DMS53 treated with DMSO at 0.1 percent for 48 hours (cell line): ENCODE data around the gene PNPO.
"Not testable (repeated sequence)": the region's sequence is repeated elsewhere in the genome, so short reads cannot be mapped to it uniquely, and the experiment has no call there.

Experiments
- DNase-seq: peaks from one replicate; lab custom pipeline; 2025; ENCODE audit not compliant: unreplicated experiment; lab: John Stamatoyannopoulos, UW

The PNPO gene

GRCh38 chr17:47973541-47973940 is 32.2 kb downstream of the PNPO start:
- no peak for DNase-seq

DNA sequence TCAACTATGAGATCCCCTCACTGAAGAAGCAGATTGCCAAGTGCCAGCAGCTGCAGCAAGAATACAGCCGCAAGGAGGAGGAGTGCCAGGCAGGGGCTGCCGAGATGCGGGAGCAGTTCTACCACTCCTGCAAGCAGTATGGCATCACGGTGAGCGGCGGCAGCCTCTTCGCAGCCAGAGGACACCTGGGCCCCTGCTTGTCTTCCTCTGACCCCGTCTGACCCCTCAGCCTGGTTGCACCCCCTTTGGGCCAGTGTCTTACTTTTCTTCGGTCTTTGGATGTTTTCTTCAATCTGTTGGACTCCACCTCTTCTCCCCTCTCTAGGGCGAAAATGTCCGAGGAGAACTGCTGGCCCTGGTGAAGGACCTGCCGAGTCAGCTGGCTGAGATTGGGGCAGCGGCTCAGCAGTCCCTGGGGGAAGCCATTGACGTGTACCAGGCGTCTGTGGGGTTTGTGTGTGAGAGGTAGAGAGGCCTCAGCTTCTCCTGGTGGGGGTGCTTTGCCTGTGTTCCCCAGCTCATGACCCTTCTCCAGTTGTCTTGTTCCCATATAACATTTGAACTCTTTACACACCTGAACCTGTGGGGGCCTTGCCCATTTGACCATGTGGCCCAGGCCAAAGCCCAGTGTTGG is 33.9 kb downstream of the PNPO start:
- no peak for DNase-seq

GRCh38 chr17:47975823-47976205 is 34.4 kb downstream of the PNPO start:
- no peak for DNase-seq

DNA sequence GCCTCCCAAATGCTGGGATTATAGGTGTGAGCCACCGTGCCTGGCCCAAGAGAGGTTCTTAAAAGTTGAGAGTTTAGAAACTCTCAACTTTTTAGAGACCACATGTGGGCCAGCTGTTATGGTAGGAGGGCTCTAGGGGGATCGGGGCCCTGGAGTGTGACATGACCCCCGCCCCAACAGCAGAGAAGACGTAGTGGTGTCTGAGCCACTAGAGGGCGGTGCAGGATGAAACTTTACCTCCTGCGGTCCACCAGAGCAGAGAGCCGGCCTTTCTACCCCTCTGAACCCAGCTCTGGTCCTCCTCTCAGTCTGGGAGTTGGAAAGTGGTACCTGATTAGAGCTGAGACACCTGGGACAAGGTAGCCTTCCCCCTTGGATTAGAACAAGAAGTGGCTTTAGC is 37.0 kb downstream of the PNPO start:
- peak; percentile 39 for DNase-seq

GRCh38 chr17:47980541-47980940 is 39.2 kb downstream of the PNPO start:
- DNase-seq: peak; percentile 44

GRCh38 chr17:47981462-47981861 is 40.1 kb downstream of the PNPO start:
- no peak for DNase-seq

DNA sequence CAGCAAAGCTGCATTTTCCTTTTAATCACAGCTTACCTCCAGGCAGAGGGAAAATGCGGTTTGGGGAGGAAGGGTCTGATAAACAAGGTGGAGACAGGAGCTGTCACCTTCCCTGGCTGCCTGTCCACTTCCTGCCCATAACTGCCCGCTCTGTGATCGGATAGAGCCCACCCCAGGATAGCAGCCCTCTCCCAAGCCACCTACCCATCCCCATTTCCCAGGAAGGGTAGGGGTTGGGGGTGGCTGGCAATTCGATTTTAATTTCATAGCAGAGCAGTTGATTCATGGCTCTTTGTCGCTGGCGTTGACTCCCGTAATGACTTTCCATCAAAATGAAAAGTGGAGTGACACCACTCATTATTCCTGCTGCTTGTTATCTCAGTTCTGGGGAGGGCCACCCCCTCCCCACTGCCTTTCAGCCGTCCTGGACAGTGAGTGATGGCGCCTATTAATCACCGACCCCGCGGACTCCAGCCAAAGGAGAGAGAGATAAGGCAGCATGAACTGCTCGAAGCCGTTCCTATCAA is 40.8 kb downstream of the PNPO start:
- no peak for DNase-seq

DNA sequence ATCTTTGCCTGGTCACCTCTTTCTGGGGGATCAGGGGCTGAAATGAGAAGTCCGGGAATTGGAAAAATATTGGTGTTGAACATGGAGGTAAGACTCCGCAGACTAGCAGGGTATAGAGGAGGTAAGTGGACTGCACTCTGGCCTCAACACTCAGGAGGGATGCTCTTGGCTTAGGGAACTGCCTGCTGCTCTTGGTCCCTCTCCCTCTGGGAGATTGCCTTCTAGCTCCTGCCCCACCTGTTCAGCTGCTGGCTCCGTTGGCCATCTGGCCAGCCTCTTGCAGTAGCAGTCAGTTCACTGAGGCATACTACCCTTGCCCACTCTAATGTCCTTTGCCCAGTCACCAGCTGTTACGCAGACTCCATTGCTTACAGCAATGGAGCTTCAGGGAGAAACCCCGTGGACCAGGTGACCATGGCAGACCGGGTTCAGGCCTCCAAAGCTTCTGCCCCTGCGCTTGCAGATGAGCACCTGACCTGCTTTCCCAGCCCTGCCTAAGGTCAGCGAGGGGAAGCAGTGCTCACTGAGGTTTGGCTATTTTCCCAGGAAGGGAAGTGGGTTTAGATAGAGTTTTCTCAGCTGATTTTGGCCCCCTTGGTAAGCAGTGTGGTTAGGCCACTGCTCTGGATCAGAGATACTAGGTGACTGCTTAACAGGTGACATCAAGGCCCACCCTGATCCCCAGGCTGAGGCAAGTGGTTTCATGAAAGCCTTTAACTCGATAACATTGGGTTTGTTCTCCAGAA is 41.4 kb downstream of the PNPO start:
- DNase-seq: no peak

GRCh38 chr17:47983492-47984223 is 42.3 kb downstream of the PNPO start:
- DNase-seq: no peak

DNA sequence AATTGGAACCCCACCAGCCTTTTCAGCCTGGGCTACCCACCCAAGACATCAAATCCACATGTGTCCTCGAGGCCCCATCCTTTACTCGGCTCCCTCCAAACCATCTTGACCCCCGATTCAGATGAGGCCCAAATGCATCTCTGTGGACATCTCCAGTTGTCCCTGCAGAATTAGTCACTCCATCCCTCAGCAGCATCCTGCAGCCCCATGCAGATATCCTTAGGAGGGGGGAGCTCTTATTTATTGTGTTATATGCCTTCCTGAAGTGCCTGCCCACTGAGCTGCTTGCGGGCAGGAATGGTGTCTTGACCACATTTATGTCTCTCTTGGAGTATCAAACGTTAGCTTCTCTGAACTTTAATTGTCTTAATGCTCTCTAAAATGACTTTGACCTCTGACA is 45.1 kb downstream of the PNPO start:
- DNase-seq: no peak

DNA sequence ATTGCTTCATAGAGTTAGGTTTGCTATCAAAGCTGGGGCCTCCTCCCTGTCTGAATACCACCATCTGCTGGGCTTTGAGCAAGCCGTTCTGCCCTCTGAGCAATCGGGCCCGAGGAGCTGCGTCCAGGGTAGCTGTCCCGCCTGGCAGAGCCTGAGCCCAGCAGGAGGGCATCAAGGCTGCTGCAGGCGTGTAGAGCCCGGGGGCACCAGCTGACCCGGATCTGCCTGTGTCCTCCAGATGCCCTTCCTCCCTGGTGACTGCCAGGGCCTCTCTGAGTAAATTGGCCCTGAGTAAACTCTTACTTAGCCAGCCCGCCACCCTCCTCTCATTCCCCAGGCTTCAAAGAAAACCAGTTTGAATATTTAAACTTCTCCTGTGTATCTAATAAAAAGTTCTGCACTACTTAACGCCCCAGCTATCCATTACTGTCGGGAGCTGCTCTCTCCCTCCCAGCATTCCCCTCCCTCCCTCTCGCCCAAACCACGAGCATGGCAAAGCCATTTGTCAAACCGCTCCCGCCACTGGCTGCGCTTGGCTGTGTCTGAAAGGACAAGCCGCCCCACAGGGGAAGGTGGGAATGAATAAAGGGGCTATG is 46.0 kb downstream of the PNPO start:
- DNase-seq: peak; percentile 38

- not testable (repeated sequence) for DNase-seq
These were observed 47.1 kb downstream of the PNPO start for GRCh38 chr17:47988445-47988844.

GRCh38 chr17:47989159-47989558 is 47.8 kb downstream of the PNPO start:
- DNase-seq: no peak

DNA sequence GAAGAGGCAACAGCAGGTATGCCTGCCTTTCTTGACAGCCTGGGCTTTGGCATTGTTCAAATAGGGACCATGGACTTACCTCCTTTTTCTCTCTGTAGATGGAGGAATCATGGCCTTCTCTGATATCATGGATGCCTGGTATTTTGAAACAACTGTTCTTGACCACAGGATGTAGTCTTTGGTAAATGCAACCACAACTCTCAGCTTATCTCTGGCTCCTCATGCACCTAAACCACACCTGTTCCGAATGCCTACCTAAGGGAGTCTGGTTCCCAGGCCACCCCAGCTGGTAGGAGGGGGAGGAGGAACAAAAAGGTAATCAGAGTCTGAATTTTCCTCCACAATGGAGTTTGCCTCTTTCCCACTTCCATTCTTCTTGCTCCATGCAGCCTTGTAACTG is 48.3 kb downstream of the PNPO start:
- DNase-seq: no peak

DNA sequence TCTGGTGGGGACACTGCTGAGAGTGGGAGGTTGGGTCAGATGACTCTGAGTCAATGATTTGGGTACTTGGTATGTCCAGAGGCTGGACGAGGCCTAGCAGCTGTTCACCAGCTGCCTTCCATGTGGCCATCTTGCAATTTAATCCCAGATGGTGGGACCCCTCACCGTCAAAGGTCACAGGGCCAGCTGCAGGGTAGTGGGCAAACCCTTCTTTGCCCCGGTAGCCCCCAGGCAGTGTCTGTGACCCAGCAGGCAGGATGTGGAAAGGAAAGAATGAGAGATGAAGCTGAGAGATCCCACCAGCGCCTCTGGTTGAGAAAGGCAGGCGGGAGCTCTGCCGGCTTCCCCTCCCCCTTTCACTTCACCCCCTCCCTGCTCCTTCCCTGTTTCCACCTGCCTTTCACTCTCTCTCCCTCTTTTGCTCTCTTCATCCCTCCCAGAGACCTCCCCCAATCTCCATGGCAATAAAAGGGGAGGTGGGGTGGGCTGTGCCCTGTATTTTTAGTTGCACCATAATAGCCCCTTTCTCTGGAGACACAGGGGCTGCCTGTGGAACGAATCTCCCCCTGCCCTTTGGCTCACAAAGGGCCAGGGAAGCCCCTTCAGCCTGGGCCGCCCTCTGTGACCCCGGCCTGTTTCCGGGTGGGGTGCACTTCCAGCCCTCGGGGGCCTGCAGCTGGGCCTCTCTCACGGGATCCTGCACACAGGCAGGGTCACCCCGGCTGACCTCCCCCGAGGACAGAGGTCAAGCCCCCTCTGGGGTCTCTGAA is 49.8 kb downstream of the PNPO start:
- no peak for DNase-seq

- no peak for DNase-seq
These were observed 50.8 kb downstream of the PNPO start for GRCh38 chr17:47992216-47992615.

DNA sequence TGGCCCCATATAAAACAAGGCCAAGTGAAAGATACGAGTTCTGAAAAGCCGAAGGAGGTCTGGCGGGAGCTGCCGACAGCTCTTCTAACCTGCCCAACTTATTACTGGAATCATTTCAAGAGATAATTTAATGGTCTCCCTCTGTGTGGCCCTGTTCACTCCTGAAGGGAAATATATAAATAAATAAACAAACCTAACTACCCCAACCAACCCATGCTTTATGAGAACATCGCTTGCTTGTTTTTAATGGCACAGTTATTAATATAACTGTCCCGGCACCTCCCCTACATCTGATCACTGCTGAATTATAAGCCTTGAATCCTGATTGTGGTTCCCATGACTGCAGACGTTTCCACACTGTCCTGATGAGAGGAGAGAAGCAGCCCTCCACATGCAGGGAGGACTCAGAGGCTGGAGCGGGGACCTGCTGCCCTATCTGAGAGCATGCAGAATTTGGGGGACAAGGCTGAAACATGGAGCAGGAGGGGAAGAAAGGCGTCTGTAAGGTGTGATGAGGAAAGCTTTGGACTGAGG is 51.7 kb downstream of the PNPO start:
- no peak for DNase-seq

- no peak for DNase-seq
These were observed 52.6 kb downstream of the PNPO start for GRCh38 chr17:47993964-47994363.

GRCh38 chr17:47994724-47995123 is 53.4 kb downstream of the PNPO start:
- DNase-seq: no peak

DNA sequence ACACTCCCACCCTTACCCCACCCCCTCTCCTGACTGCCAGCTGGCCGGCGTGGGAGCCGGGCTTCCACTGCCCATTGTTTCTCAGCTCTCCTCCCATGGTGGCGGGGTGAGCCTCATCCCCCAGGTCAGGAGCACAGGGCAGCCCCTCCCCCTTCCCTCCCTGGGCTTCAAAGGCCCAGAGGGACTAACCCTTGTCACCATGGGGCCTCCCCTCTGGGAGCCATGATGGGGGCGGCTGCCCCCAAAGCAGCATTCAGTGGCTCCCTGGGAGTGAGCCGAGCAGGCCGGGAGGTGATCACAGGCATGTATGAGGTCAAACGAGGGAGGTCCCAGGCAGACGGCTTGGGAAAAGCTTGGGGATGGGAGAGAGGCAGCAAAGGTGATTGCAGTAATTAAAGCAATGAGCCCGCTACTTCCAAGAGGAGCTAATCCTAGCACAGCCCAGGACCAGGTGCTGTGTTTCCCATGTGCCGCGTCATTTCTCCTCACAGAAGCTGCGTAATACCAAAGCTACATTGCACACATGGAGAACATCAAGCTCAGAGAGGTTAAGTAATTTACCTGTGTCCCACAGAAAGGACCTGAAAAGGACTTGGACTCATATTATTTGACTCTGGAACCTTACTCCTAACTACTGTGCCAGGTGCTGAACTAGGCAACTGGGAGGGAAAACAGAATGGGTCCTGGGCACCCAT is 54.0 kb downstream of the PNPO start:
- no peak for DNase-seq
